ENCODE results near the gene AHSA1. TPM values are rescaled to one million over a fixed set of nuclear protein-coding genes. Genes with fewer than 3 reads are reported as not detected.

The AHSA1 gene
- total RNA-seq, 1 experiment from 2014 or later = 190 TPM

DNA sequence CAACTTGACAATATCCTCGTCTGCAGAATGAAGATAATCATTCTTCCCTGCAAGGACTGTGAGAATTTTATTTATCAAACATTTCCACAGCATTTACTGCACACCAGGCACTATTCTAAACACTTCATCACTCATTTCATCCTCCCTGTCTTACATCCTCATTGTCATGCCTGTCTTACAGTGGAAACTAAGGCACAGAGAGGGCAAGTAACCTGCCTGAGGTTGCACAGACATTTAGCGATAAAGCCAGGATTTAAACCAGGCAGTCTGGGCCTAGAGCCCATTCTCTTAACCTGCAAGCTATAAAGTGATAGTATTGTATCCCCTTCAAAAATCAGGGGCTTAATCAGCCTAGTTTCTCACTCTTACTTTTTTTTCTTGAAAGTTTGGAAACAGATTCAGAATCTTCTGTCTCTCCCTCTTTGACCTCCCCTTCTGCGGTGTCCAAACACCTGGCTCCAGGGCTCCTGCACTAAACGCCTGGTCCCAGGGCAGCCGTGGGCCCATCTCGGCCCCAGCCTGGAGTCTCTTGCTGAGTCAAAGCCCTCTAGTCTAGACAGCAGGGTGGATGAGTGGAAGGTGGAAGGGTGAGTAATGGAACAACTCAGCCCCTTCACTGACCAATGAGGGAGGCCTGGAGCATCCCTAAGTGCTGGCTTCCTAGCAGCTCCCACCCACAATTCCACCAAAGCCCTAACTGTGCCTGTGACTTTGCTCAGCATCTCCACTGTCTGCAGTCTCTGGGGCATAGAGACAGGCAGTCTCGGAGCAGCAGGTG is 28.2 kb downstream of the AHSA1 start:
- WGBS (ENCODE audit: extremely low coverage, insufficient read length, low lambda C conversion rate) = no CpG with 5 or more reads among the region's 7 CpGs
- H3T11ph ChIP-seq (ENCODE audit: low read length) = no peak overlapping the region
- H3K4me1 ChIP-seq (ENCODE audit: insufficient read depth, low read length) = no peaks in the 10 kb centered on the region
- H3K27me3 Mint-ChIP-seq (ENCODE audit: low read depth) = peaks cover 2% of the 10 kb centered on the region; the same call in 1 of the 2 replicates
- H3K27me3 ChIP-seq (ENCODE audit: insufficient read depth, low read length) = no peaks in the 10 kb centered on the region
- no peak overlapping the region for H3K4me2 ChIP-seq (ENCODE audit: insufficient read depth, insufficient read length, low read length)
- no peaks in the 10 kb centered on the region for H3K79me1 ChIP-seq (ENCODE audit: insufficient read depth, low read depth, low read length, poor library complexity, severe bottlenecking)
- H2BK120ac ChIP-seq (ENCODE audit: low read depth, low read length, poor library complexity, severe bottlenecking) = no peak overlapping the region
- no peak overlapping the region; a peak in 1 of 7 replicates for H3K27ac Mint-ChIP-seq
- H2BK15ac ChIP-seq (ENCODE audit: low read depth, low read length) = no peak overlapping the region
- no peaks in the 10 kb centered on the region for H3K9me3 ChIP-seq (ENCODE audit: control insufficient read depth, low read depth, low read length)
- no peak overlapping the region for H2BK20ac ChIP-seq (ENCODE audit: low read depth, low read length, poor library complexity, severe bottlenecking)
- H3K14ac ChIP-seq (ENCODE audit: insufficient read depth, low read length) = no peak overlapping the region
- no peak overlapping the region for H3K56ac ChIP-seq (ENCODE audit: insufficient read length, low read depth, low read length)
- H3K23ac ChIP-seq (ENCODE audit: insufficient read length, low read depth, low read length) = no peak overlapping the region
- no peak overlapping the region for H3K9ac ChIP-seq (ENCODE audit: extremely low read depth, insufficient read length, low read length)
- no peak for DNase-seq
- no peak overlapping the region for H4K91ac ChIP-seq (ENCODE audit: insufficient read length, low read depth, low read length)
- no peaks in the 10 kb centered on the region for H3K9me3 Mint-ChIP-seq
- no peak overlapping the region for H2AK5ac ChIP-seq (ENCODE audit: insufficient read length, low read length)
- H4K8ac ChIP-seq (replicated peaks; ENCODE audit: insufficient read length, low read depth, low read length) = no peak overlapping the region
- H3K4ac ChIP-seq (ENCODE audit: low read depth, low read length) = no peak overlapping the region
- no peak overlapping the region for H3K4me3 Mint-ChIP-seq
- H4K5ac ChIP-seq (ENCODE audit: insufficient read length, low read depth, low read length) = no peak overlapping the region
- no peak overlapping the region for H2BK12ac ChIP-seq (ENCODE audit: insufficient read length, low read depth, low read length)
- no peaks in the 10 kb centered on the region for H3K79me2 ChIP-seq (ENCODE audit: insufficient read depth, low read length)
- TF ChIP-seq, protein P1, sequence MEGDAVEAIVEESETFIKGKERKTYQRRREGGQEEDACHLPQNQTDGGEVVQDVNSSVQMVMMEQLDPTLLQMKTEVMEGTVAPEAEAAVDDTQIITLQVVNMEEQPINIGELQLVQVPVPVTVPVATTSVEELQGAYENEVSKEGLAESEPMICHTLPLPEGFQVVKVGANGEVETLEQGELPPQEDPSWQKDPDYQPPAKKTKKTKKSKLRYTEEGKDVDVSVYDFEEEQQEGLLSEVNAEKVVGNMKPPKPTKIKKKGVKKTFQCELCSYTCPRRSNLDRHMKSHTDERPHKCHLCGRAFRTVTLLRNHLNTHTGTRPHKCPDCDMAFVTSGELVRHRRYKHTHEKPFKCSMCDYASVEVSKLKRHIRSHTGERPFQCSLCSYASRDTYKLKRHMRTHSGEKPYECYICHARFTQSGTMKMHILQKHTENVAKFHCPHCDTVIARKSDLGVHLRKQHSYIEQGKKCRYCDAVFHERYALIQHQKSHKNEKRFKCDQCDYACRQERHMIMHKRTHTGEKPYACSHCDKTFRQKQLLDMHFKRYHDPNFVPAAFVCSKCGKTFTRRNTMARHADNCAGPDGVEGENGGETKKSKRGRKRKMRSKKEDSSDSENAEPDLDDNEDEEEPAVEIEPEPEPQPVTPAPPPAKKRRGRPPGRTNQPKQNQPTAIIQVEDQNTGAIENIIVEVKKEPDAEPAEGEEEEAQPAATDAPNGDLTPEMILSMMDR (conservative IDR thresholded peaks at IDR 0.05) = no peak
- no peaks in the 10 kb centered on the region for H4K20me1 ChIP-seq (ENCODE audit: control insufficient read depth, insufficient read depth, insufficient read length)
- peaks cover 0 to 3% of the 10 kb centered on the region in 2 experiments; a peak in 1 of 4 replicates for H3K4me1 Mint-ChIP-seq
- H3K18ac ChIP-seq (ENCODE audit: insufficient read length, low read depth, low read length) = no peak overlapping the region
- H3K23me2 ChIP-seq (ENCODE audit: insufficient read length, low read depth, low read length, poor library complexity, severe bottlenecking) = no peaks in the 10 kb centered on the region
- H3K36me3 Mint-ChIP-seq (ENCODE audit: insufficient read depth in 1 of 3, low read depth in 3 of 3) = no peaks in the 10 kb centered on the region; a peak in 1 of 7 replicates
- no peak overlapping the region for H3K27ac ChIP-seq (ENCODE audit: insufficient read length, low read depth, low read length)
- no peak overlapping the region for H2AFZ ChIP-seq (ENCODE audit: low read length)
- H2BK5ac ChIP-seq (ENCODE audit: insufficient read length, low read length) = no peak overlapping the region
